ENCODE measurements around the gene PTPRN2. TPM values are rescaled to one million over a fixed set of nuclear protein-coding genes. Genes with fewer than 3 reads are reported as not detected.

Gene PTPRN2
- total RNA-seq, 1 experiment from 2014 or later = not detected

- no peaks in the 10 kb centered on the region for H3K9me2 ChIP-seq (ENCODE audit: insufficient read depth)
- intact Hi-C loops (cut with micrococcal nuclease; ENCODE audit: unreplicated experiment) = no loop called here
- no peaks in the 10 kb centered on the region for H3K4me1 ChIP-seq (replicated peaks; ENCODE audit: insufficient read depth)
- 0 out of 2 replicates have a peak, but pooled peaks cover under 1% of the 10 kb centered on the region for H4K20me1 ChIP-seq (ENCODE audit: insufficient read depth)
- no peak overlapping the region for H3K4me3 ChIP-seq
- POLR2A ChIA-PET (ENCODE audit: unreplicated experiment) = no interaction called here
- no peaks in the 10 kb centered on the region for H3F3A ChIP-seq (ENCODE audit: insufficient read depth, low read depth)
- CTCF ChIA-PET = no interaction called here
- no TSS peak for BruUV-seq (replicated peaks)
- no peak for TF ChIP-seq EZH2 (IDR thresholded peaks at IDR 0.05; ENCODE audit: low read depth)
- TF ChIP-seq, protein P1, sequence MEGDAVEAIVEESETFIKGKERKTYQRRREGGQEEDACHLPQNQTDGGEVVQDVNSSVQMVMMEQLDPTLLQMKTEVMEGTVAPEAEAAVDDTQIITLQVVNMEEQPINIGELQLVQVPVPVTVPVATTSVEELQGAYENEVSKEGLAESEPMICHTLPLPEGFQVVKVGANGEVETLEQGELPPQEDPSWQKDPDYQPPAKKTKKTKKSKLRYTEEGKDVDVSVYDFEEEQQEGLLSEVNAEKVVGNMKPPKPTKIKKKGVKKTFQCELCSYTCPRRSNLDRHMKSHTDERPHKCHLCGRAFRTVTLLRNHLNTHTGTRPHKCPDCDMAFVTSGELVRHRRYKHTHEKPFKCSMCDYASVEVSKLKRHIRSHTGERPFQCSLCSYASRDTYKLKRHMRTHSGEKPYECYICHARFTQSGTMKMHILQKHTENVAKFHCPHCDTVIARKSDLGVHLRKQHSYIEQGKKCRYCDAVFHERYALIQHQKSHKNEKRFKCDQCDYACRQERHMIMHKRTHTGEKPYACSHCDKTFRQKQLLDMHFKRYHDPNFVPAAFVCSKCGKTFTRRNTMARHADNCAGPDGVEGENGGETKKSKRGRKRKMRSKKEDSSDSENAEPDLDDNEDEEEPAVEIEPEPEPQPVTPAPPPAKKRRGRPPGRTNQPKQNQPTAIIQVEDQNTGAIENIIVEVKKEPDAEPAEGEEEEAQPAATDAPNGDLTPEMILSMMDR (conservative IDR thresholded peaks at IDR 0.05) = no peak
- H3K27me3 ChIP-seq (ENCODE audit: insufficient read depth, low read depth) = peaks cover 89% of the 10 kb centered on the region
- no peak overlapping the region for H3K27ac ChIP-seq
- H3K79me2 ChIP-seq (ENCODE audit: low read depth) = no peaks in the 10 kb centered on the region
- no peak for DNase-seq
- no peaks in the 10 kb centered on the region for H3K9me3 ChIP-seq (ENCODE audit: insufficient read depth, low read depth)
- H2AFZ ChIP-seq = no peak overlapping the region
- no peaks in the 10 kb centered on the region for H3K36me3 ChIP-seq (ENCODE audit: low read depth)
- no peak overlapping the region for H3K4me2 ChIP-seq
Observed at GRCh38 chr7:158374586-158374985, 213.0 kb downstream of the PTPRN2 start.

DNA sequence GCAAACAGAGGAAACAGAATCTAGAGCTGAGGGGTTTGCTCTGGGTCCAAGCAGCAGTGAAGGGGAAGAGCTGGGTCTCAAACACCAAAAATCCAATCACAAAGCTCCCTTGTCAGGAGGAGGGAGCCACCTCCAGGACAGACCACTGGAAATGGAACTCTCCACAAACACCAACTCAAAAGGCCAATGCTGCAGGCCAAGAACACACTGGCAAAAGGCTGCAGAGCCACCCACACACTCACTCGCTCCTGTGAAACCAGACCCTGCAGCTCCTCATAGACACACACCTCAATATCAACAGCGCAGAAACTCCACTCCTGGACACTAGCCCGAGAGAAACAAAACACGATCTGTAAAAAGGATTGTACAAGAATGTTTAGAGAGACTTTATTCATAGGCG, 213.5 kb downstream of the PTPRN2 start:
- no peak for DNase-seq
- H3K4me1 ChIP-seq (replicated peaks; ENCODE audit: insufficient read depth) = no peaks in the 10 kb centered on the region
- H3K36me3 ChIP-seq (ENCODE audit: low read depth) = no peaks in the 10 kb centered on the region
- CTCF ChIA-PET = no interaction called here
- no peaks in the 10 kb centered on the region for H3K9me3 ChIP-seq (ENCODE audit: insufficient read depth, low read depth)
- H2AFZ ChIP-seq = no peak overlapping the region
- H3K27ac ChIP-seq = no peak overlapping the region
- H4K20me1 ChIP-seq (ENCODE audit: insufficient read depth) = 0 out of 2 replicates have a peak, but pooled peaks cover 4% of the 10 kb centered on the region
- peaks cover 89% of the 10 kb centered on the region for H3K27me3 ChIP-seq (ENCODE audit: insufficient read depth, low read depth)
- no TSS peak for BruUV-seq (replicated peaks)
- no peak for TF ChIP-seq EZH2 (IDR thresholded peaks at IDR 0.05; ENCODE audit: low read depth)
- TF ChIP-seq, protein P1 (conservative IDR thresholded peaks at IDR 0.05) = no peak
- H3K4me3 ChIP-seq = no peak overlapping the region
- no peaks in the 10 kb centered on the region for H3F3A ChIP-seq (ENCODE audit: insufficient read depth, low read depth)
- POLR2A ChIA-PET (ENCODE audit: unreplicated experiment) = no interaction called here
- no peaks in the 10 kb centered on the region for H3K79me2 ChIP-seq (ENCODE audit: low read depth)
- intact Hi-C loops (cut with micrococcal nuclease; ENCODE audit: unreplicated experiment) = no loop called here
- H3K9me2 ChIP-seq (ENCODE audit: insufficient read depth) = no peaks in the 10 kb centered on the region
- no peak overlapping the region for H3K4me2 ChIP-seq

DNA sequence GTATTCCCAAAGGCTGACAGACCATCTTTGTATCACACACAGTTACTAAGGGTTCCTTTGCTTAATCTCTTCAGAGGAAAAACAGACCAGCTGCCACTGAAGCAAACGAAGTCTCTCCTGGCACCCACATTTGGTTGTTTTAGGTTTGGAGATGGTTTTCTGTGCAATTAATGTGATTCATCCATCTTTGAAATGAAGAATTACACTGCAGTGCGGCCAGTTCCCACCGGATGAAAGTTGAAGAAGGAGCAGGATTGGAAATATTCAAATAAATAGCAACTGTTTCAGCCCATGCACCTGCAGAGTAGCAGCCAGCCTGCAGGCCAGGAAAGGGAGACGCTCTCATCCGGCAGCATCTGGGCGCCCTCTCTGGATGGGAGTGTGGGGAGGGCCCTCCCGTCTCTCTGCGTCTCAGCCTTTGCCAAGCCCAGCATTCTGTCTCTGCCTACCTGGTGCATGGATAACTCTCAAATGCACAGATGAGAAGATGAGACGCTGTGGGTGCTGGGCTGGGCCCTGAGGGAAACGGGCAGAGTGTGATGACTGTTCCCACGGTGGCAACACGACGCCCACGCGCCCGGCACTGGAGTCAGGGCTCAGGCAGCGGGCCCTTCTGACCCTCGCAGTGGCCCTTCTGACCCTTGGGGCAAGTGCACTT, 214.0 kb downstream of the PTPRN2 start:
- no peaks in the 10 kb centered on the region for H3K79me2 ChIP-seq (ENCODE audit: low read depth)
- no peak for DNase-seq
- H4K20me1 ChIP-seq (ENCODE audit: insufficient read depth) = 0 out of 2 replicates have a peak, but pooled peaks cover 4% of the 10 kb centered on the region
- CTCF ChIA-PET = no interaction called here
- peaks cover 87% of the 10 kb centered on the region for H3K27me3 ChIP-seq (ENCODE audit: insufficient read depth, low read depth)
- no peak overlapping the region for H3K4me3 ChIP-seq
- intact Hi-C loops (cut with micrococcal nuclease; ENCODE audit: unreplicated experiment) = no loop called here
- H3K4me2 ChIP-seq = no peak overlapping the region
- H3K36me3 ChIP-seq (ENCODE audit: low read depth) = no peaks in the 10 kb centered on the region
- no peak overlapping the region for H2AFZ ChIP-seq
- no peaks in the 10 kb centered on the region for H3F3A ChIP-seq (ENCODE audit: insufficient read depth, low read depth)
- no peaks in the 10 kb centered on the region for H3K9me2 ChIP-seq (ENCODE audit: insufficient read depth)
- no peaks in the 10 kb centered on the region for H3K9me3 ChIP-seq (ENCODE audit: insufficient read depth, low read depth)
- no peak for TF ChIP-seq EZH2 (IDR thresholded peaks at IDR 0.05; ENCODE audit: low read depth)
- TF ChIP-seq, protein P1 (conservative IDR thresholded peaks at IDR 0.05) = no peak
- POLR2A ChIA-PET (ENCODE audit: unreplicated experiment) = no interaction called here
- BruUV-seq (replicated peaks) = no TSS peak
- H3K27ac ChIP-seq = no peak overlapping the region
- H3K4me1 ChIP-seq (replicated peaks; ENCODE audit: insufficient read depth) = no peaks in the 10 kb centered on the region

Measured in PC-9 (cell line).